GM21447 (cell line): Measurements from ENCODE around the gene TRIM64.
"Not testable (repeated sequence)": the region's sequence is repeated elsewhere in the genome, so short reads cannot be mapped to it uniquely, and the experiment has no call there.

ENCODE experiments used
- ATAC-seq: cut with Tn5 transposase; IDR thresholded peaks from one replicate; pipeline ENCODE4 v1.9.1; 2021; ENCODE audit not compliant: unreplicated experiment

The TRIM64 gene, protein sequence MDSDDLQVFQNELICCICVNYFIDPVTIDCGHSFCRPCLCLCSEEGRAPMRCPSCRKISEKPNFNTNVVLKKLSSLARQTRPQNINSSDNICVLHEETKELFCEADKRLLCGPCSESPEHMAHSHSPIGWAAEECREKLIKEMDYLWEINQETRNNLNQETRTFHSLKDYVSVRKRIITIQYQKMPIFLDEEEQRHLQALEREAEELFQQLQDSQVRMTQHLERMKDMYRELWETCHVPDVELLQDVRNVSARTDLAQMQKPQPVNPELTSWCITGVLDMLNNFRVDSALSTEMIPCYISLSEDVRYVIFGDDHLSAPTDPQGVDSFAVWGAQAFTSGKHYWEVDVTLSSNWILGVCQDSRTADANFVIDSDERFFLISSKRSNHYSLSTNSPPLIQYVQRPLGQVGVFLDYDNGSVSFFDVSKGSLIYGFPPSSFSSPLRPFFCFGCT

DNA sequence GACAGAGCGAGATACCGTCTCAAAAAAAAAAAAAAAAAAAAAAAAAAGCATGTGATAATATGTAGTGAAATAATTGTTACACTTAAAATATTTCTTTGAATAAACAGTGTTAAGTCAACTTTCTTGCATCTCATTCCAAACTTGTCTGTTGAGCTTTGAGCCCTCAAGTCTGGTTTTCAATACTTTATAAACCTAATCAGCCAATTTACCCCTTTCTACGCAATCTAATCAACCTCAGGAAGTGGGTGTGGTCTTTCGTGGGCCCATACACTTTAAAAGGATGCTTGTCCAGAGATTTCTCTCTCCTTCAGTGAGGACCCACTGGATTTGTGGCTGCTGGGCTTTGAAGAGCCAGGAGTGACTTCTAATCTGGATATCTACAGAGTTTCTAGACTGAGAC is at the start of gene TRIM64:
TSS of gene TRIM64 (plus strand) at position 301 of the 400 bp plus-strand sequence. CDS start 2,467 bp downstream, outside the sequence.
- not testable (repeated sequence) for ATAC-seq

DNA sequence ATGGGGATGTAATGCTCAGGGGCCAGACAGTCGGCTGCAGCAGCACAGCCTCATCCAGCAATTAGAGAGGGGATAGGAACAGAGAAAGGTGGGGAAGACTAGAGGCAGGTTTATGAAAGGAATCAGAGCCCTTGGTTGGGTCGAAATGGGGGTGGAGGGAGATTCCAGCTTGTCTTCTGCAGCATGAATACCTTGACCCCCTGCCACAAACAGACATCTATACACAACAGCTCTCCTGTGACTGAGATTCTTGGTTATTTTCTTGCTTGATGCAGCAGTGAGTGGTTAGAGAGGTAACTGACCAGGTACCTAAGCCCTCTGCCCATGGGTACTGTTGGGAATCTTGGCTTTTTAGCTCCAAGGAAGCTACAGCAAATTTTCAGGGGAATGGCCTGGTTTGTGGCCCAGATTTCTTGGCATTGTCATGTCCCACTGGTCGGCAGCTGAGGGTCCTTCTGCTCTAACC is 43.6 kb upstream of the TRIM64 start, which contains the start of gene TRIM49D1:
TSS of gene TRIM49D1 (minus strand) at position 51 of the 466 bp plus-strand sequence. CDS start 4,535 bp downstream, outside the sequence.
- ATAC-seq, result no peak

DNA sequence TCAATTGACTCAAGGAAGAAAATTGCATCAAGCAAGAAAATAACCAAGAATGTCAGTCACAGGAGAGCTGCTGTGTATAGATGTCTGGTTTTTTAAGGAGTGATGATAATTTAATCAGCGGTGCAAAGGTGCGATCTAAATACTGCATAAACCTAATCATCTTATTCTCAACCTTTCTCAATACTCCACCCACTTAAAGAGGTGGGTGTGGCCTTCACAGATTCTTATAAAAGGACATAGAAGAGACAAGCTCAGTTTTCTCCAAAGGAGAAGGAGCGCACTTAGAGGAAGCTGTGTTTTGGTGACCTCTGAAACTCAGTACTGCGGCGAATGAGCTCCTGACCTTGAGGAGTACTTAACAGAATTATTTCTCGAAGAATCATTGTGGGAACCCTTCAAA is 42.1 kb upstream of the TRIM64 start, which contains the start of gene TRIM49D2:
TSS of gene TRIM49D2 (plus strand) at position 301 of the 400 bp plus-strand sequence. CDS start 2,698 bp downstream, outside the sequence.
- ATAC-seq, result not testable (repeated sequence)

DNA sequence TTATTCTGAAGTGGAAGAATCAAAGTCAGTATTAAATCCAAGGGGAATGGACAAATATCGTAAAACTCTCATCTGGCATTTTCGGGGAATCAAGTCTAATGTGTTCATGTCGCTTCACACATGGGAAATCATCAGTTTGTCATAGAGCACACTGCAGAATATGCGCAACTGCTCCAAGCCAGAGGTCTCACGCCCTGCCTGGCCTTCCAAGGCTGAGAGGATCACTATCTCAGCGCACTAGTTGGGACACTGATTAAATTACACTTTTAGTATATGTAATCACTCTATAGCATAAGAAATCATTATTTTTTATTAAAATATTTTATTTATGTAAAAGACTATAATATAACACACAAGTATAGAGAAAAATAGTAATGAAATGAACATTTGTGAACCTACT is 5.0 kb upstream of the TRIM64 start:
- ATAC-seq, result not testable (repeated sequence)
